HEK293T (cell line): ENCODE results near the gene GALNT2.

Experiments used
- CTCF ChIA-PET: fragments of 350-600 bp; formaldehyde crosslinking; extraction: SDS; loops from one replicate; lab custom pipeline; 2021; ENCODE audit warnings: antibody characterized with exemption, inconsistent platforms; lab: Yijun Ruan, JAX
- POLR2A ChIA-PET: fragments of 350-600 bp; formaldehyde crosslinking; extraction: SDS; loops from one replicate; lab custom pipeline; 2020; ENCODE audit warnings: antibody characterized with exemption, inconsistent platforms; lab: Yijun Ruan, JAX
- DNase-seq: peaks from one replicate; pipeline ENCODE4 v3.0.0; 2012; ENCODE audit warnings: mixed read lengths; ENCODE audit errors: extremely low spot score
- ARNT ChIP-seq: fragments of 450-650 bp; IDR thresholded peaks from 2 replicates; pipeline ENCODE4 v1.6.1; 2017; ENCODE audit warnings: mild to moderate bottlenecking
- BHLHE40 ChIP-seq: fragments of 450-650 bp; IDR thresholded peaks from 2 replicates; pipeline ENCODE4 v1.6.1; 2016; ENCODE audit warnings: mild to moderate bottlenecking, moderate library complexity, borderline replicate concordance
- CTBP1 ChIP-seq: fragments of 450-650 bp; IDR thresholded peaks from 2 replicates; pipeline ENCODE4 v1.6.1; 2016; ENCODE audit warnings: borderline replicate concordance
- ELF4 ChIP-seq: fragments of 450-650 bp; IDR thresholded peaks from 2 replicates; pipeline ENCODE4 v1.6.1; 2017; ENCODE audit warnings: antibody characterized with exemption
- FOXA1 ChIP-seq: fragments of 450-650 bp; IDR thresholded peaks from 2 replicates; pipeline ENCODE4 v1.6.1; 2016; ENCODE audit warnings: mild to moderate bottlenecking
- FOXK2 ChIP-seq: fragments of 450-650 bp; IDR thresholded peaks from 2 replicates; pipeline ENCODE4 v1.6.1; 2016; ENCODE audit warnings: mild to moderate bottlenecking
- FOXM1 ChIP-seq: fragments of 450-650 bp; IDR thresholded peaks from 2 replicates; pipeline ENCODE4 v1.6.1; 2017; ENCODE audit warnings: mild to moderate bottlenecking, borderline replicate concordance
- HDGF ChIP-seq: fragments of 450-650 bp; IDR thresholded peaks from 2 replicates; pipeline ENCODE4 v1.6.1; 2017; ENCODE audit warnings: antibody characterized with exemption, borderline replicate concordance
- L3MBTL2 ChIP-seq: fragments of 450-650 bp; conservative IDR thresholded peaks from 2 replicates; pipeline ENCODE4 v1.6.1; 2016; ENCODE audit warnings: mild to moderate bottlenecking
- LEF1 ChIP-seq: fragments of 450-650 bp; IDR thresholded peaks from 2 replicates; pipeline ENCODE4 v1.6.1; 2017; ENCODE audit warnings: mild to moderate bottlenecking, borderline replicate concordance
- NFRKB ChIP-seq: fragments of 450-650 bp; IDR thresholded peaks from 2 replicates; pipeline ENCODE4 v1.6.1; 2016; ENCODE audit warnings: mild to moderate bottlenecking, moderate library complexity
- PKNOX1 ChIP-seq: fragments of 450-650 bp; IDR thresholded peaks from 2 replicates; pipeline ENCODE4 v1.6.1; 2016
- SP1 ChIP-seq: fragments of 450-650 bp; IDR thresholded peaks from 2 replicates; pipeline ENCODE4 v1.6.1; 2017
- SUZ12 ChIP-seq: fragments of 450-650 bp; IDR thresholded peaks from 2 replicates; pipeline ENCODE4 v1.6.1; 2016; ENCODE audit warnings: mild to moderate bottlenecking
- TARDBP ChIP-seq: fragments of 450-650 bp; IDR thresholded peaks from 2 replicates; pipeline ENCODE4 v1.6.1; 2016
- ZNF384 ChIP-seq: fragments of 450-650 bp; IDR thresholded peaks from 2 replicates; pipeline ENCODE4 v1.6.1; 2016

GALNT2 gene

DNA sequence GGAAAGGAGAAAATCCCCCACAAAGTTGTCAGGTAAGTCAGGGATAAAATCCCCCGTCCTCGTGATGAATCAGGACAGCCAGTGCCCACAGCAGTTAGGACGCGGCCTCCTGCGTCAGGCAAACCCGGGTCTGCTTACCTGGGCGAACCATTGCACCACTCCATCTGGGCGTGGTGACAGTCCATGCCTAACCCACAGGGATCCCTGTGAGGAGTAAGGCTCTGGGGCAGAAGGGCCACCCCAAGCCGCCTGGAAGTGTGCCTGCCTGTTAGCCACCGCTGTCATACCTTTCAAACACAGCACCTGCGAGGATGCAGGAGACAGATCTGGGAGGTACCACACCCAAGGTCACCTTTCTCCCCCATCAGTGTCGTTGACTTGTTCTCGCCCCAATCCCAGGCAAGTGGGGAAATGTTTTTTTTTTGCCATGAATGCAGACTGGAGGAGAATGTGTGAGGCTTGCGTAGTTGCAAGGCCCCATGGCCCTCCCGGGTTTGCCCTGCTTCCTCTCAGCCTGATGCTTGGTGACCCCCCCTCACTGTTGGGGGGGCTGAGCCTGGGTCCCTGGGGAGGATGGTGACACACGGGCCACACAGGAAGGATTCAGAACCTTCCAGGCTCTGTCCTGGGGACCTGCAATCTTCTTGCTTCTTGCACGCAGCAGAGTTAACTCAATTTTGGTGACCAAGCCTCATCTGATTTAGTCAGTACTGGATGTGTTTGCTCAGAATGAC is 252.1 kb downstream of the GALNT2 start:
- DNase-seq, result no peak
- CTCF ChIA-PET, result no interaction called here
- TF ChIP-seq ZNF384 (no peak), HDGF (no peak), SUZ12 (no peak), PKNOX1 (no peak), SP1 (no peak), ARNT (no peak), L3MBTL2 (no peak), FOXM1 (no peak), LEF1 (no peak), CTBP1 (no peak), FOXA1 (no peak), BHLHE40 (no peak), TARDBP (no peak), NFRKB (no peak), ELF4 (no peak), FOXK2 (no peak)
- POLR2A ChIA-PET, result no interaction called here

- TF ChIP-seq BHLHE40 (no peak), L3MBTL2 (no peak), FOXM1 (no peak), SUZ12 (no peak), PKNOX1 (no peak), NFRKB (no peak), FOXA1 (no peak), HDGF (no peak), SP1 (no peak), TARDBP (no peak), CTBP1 (no peak), ELF4 (no peak), ARNT (no peak), LEF1 (no peak), ZNF384 (no peak), FOXK2 (no peak)
- no peak for DNase-seq
- ChIA-PET POLR2A (no interaction called here), CTCF (interaction anchor here (0.6 kb wide), 1 partner anchor 203 kb away, joined by 5 read pairs; no protein-coding TSS in a partner anchor)
Observed at GRCh38 chr1:230320804-230321203, 253.8 kb downstream of the GALNT2 start.

DNA sequence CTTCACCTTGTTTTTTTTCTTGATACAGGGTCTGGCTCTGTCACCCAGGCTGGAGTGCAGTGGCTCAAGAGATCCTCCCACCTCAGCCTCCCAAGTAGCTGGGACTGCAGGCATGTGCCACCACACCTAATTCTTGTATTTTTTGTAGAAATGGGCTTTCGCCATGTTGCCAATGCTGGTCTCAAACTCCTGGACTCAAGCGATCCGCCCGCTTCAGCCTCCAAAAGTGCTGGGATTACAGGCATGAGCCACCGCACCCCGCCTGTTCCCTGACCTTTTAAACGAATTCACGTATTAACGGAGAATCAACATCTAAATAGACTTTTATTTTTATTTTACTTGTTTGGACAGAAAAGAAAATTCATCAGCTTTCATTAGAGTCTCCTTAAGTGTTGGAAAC is 254.3 kb downstream of the GALNT2 start:
- TF ChIP-seq LEF1 (no peak), NFRKB (no peak), FOXM1 (no peak)
- CTCF ChIA-PET, result no interaction called here
- POLR2A ChIA-PET, result no interaction called here
- no peak for DNase-seq

DNA sequence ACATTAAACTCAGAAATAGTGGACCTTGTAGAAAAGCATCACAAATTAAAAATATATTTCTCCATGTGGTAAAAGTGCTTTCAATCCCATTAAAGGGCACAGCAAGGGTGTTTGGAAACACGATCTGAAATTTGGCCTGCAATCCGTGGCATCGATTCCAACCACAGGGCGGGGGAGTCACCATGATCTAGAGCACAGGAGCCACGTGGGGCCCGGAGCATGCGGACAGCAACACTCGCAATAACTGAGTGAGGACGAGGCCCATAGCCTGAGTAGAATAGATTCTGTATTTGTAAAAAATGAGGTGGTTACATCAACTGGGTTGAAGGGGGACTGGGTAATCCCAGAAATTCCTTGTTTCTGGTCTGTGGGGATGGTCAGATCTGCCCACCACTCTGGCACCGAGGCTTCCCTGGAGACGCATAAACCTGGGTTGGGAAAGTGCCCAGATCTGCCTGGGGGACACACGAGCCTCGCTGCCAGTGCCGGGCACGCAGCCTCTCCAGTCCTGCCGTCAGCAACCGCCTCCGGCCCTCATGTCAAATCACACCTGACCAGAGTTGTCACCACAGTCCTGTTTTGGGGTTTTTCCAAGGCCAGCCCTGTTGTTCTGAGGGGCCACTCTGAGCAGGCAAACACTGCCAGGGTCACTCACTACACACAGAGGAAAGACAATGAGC is 254.8 kb downstream of the GALNT2 start:
- no peak for TF ChIP-seq ZNF384
- TF ChIP-seq L3MBTL2, result no peak
- TF ChIP-seq BHLHE40, result no peak
- no peak for TF ChIP-seq SUZ12
- no peak for TF ChIP-seq SP1
- no peak for TF ChIP-seq FOXA1
- TF ChIP-seq FOXM1, result no peak
- no peak for TF ChIP-seq CTBP1
- TF ChIP-seq FOXK2, result no peak
- no peak for TF ChIP-seq NFRKB
- DNase-seq, result no peak
- CTCF ChIA-PET, result no interaction called here
- POLR2A ChIA-PET, result no interaction called here

DNA sequence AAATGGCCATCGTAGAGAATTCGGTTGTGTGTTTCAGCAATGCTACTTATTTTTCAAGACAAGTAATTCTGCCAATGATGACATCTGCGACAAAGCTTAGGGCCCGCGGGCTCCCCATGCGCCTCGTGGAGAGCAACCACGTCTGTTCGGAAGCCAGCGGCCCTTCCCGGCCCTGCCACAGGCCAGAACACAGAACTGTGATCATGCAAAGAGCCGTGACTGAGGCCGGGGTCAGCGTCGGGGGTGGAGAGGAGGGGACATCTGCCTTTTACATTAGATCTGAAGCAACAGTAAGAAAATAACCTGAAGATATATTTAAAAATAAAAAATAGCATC is 255.4 kb downstream of the GALNT2 start:
- TF ChIP-seq HDGF, result no peak
- no peak for TF ChIP-seq TARDBP
- CTCF ChIA-PET, result no interaction called here
- POLR2A ChIA-PET, result no interaction called here
- no peak for DNase-seq

- no peak for DNase-seq
- CTCF ChIA-PET, result no interaction called here
Observed at GRCh38 chr1:230322967-230323547, 256.0 kb downstream of the GALNT2 start.

More at GRCh38 chr1:230322967-230323547, 256.0 kb downstream of the GALNT2 start:
- POLR2A ChIA-PET, result no interaction called here
- TF ChIP-seq TARDBP, result no peak
- no peak for TF ChIP-seq ARNT
- TF ChIP-seq SP1, result no peak
- TF ChIP-seq CTBP1, result no peak
- no peak for TF ChIP-seq SUZ12
- TF ChIP-seq NFRKB, result no peak
- no peak for TF ChIP-seq LEF1
- no peak for TF ChIP-seq BHLHE40
- TF ChIP-seq PKNOX1, result no peak
- TF ChIP-seq HDGF, result no peak
- no peak for TF ChIP-seq ELF4
- no peak for TF ChIP-seq FOXM1
- TF ChIP-seq FOXK2, result no peak
- no peak for TF ChIP-seq ZNF384
- TF ChIP-seq FOXA1, result no peak
- TF ChIP-seq L3MBTL2, result no peak
